MCF 10A (cell line): ENCODE results near the gene EVA1B. TPM values are rescaled to one million over a fixed set of nuclear protein-coding genes. Genes with fewer than 3 reads are reported as not detected.
A peak's percentile ranks its signal among the peaks of the same experiment; 100 is the strongest.

Source experiments
- BruUV-seq: library from RNA; stranded (reverse); fragments of 400-500 nt; replicated peaks from 2 replicates; lab custom pipeline; 2021; lab: Mats Ljungman, UMichigan
- CTCF ChIA-PET: fragments of 300-600 bp; sonication (Branson Sonifier 250); formaldehyde crosslinking; extraction: SDS; loops from one replicate; lab custom pipeline; 2021; ENCODE audit warnings: antibody characterized with exemption, inconsistent platforms; lab: Yijun Ruan, JAX
- POLR2A ChIA-PET: fragments of 300-600, 350-650 bp; sonication (Branson Sonifier 250); formaldehyde crosslinking; extraction: SDS; loops from one replicate; lab custom pipeline; 2020; ENCODE audit warnings: antibody characterized with exemption, inconsistent platforms; lab: Yijun Ruan, JAX
- DNase-seq: peaks from one replicate; pipeline ENCODE4 v3.0.0-alpha.2; 2018; ENCODE audit not compliant: unreplicated experiment
- H3K27ac Mint-ChIP-seq: one replicate; pipeline ENCODE4 v1.8.0; 2022; ENCODE audit warnings: mild to moderate bottlenecking, low read depth, mixed read lengths; ENCODE audit not compliant: unreplicated experiment
- H3K27me3 Mint-ChIP-seq: one replicate; pipeline ENCODE4 v1.8.0; 2022; ENCODE audit warnings: mixed read lengths; ENCODE audit not compliant: insufficient read depth, unreplicated experiment
- H3K36me3 Mint-ChIP-seq: one replicate; pipeline ENCODE4 v1.8.0; 2022; ENCODE audit warnings: mild to moderate bottlenecking, moderate library complexity, mixed read lengths; ENCODE audit not compliant: insufficient read depth, unreplicated experiment
- H3K4me1 Mint-ChIP-seq: one replicate; pipeline ENCODE4 v1.8.0; 2022; ENCODE audit warnings: mixed read lengths; ENCODE audit not compliant: insufficient read depth, unreplicated experiment
- H3K4me3 Mint-ChIP-seq: one replicate; pipeline ENCODE4 v1.8.0; 2022; ENCODE audit warnings: mild to moderate bottlenecking, moderate library complexity, mixed read lengths; ENCODE audit not compliant: unreplicated experiment
- H3K9me3 Mint-ChIP-seq: one replicate; pipeline ENCODE4 v1.8.0; 2022; ENCODE audit warnings: mixed read lengths; ENCODE audit not compliant: unreplicated experiment
- intact Hi-C: fragments of 100-400 bp; cut with micrococcal nuclease; formaldehyde crosslinking; loops from 2 replicates; pipeline ENCODE4 v1.14.1; 2022
- total RNA-seq: library from RNA; stranded (reverse); gene quantifications from 2 replicates; pipeline ENCODE4 v1.2.3, GENCODE V29; 2022
- TF ChIP-seq, protein P1 (sequence below): fragments of 200-600 bp; IDR thresholded peaks from one replicate; pipeline ENCODE4 v1.8.0; 2022; ENCODE audit warnings: antibody characterized with exemption, mild to moderate bottlenecking; ENCODE audit not compliant: unreplicated experiment

The EVA1B gene
- total RNA-seq, 1 experiment from 2014 or later, result 4.8 TPM

DNA sequence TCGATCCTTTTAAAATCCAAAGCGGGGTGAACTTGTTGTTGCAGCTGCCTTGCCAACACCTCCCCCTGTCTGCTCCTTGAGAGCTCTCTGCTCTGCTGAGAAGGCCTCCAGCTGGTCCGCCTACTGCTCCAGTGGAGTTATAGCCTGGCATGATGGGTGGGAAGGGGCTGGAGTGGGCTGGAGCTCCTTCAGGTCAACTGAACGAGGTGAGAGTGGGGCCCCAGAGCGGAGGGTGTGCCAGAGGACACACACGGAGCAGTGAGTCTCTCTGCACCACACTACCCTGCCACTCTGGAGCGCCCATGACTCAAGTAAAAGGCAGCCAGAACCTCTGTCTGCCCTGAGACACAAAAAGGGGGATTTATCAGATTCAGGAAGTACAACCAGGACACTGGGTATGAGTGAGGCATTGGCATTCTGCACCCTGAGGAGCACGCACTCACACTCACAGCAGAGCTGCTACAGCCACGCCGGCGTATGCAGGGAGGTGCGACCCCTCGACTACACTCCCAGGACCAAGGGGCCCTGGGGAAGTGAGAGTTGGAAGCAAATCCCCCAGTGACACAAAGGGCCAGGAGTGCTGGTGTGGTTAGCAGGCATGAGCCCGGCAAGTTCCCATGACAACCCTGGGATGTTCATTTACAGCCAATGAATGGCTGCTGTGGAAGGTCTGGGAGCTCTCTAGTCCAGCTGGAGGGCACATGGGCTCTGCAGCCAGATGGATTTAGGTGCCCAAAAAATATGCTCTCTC lies 28.0 kb upstream of the EVA1B start:
- TF ChIP-seq, protein P1, sequence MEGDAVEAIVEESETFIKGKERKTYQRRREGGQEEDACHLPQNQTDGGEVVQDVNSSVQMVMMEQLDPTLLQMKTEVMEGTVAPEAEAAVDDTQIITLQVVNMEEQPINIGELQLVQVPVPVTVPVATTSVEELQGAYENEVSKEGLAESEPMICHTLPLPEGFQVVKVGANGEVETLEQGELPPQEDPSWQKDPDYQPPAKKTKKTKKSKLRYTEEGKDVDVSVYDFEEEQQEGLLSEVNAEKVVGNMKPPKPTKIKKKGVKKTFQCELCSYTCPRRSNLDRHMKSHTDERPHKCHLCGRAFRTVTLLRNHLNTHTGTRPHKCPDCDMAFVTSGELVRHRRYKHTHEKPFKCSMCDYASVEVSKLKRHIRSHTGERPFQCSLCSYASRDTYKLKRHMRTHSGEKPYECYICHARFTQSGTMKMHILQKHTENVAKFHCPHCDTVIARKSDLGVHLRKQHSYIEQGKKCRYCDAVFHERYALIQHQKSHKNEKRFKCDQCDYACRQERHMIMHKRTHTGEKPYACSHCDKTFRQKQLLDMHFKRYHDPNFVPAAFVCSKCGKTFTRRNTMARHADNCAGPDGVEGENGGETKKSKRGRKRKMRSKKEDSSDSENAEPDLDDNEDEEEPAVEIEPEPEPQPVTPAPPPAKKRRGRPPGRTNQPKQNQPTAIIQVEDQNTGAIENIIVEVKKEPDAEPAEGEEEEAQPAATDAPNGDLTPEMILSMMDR, result no peak
- peak; percentile 65 for DNase-seq
- ChIA-PET POLR2A (interaction anchor here (0.6 to 3.9 kb wide), 12 partner anchors 9 to 583 kb away, joined by 3 to 48 read pairs (median 4); partner anchors contain the start of genes LSM10, SH3D21, STK40 and TRAPPC3), CTCF (interaction anchor here (0.7 to 6.0 kb wide), 11 partner anchors 8 to 71 kb away, joined by 3 to 97 read pairs (median 7); no protein-coding TSS in a partner anchor)
- Mint-ChIP-seq H3K4me3 (peak overlapping the region; percentile 15), H3K4me1 (peaks cover 39% of the 10 kb centered on the region), H3K27me3 (no peaks in the 10 kb centered on the region), H3K9me3 (no peaks in the 10 kb centered on the region), H3K36me3 (peaks cover 30% of the 10 kb centered on the region), H3K27ac (peak overlapping the region; percentile 82)
- intact Hi-C loops, result loop anchor here (2.0 kb wide), 1 partner anchor 69 kb away; no protein-coding TSS in a partner anchor
- BruUV-seq, result no TSS peak

DNA sequence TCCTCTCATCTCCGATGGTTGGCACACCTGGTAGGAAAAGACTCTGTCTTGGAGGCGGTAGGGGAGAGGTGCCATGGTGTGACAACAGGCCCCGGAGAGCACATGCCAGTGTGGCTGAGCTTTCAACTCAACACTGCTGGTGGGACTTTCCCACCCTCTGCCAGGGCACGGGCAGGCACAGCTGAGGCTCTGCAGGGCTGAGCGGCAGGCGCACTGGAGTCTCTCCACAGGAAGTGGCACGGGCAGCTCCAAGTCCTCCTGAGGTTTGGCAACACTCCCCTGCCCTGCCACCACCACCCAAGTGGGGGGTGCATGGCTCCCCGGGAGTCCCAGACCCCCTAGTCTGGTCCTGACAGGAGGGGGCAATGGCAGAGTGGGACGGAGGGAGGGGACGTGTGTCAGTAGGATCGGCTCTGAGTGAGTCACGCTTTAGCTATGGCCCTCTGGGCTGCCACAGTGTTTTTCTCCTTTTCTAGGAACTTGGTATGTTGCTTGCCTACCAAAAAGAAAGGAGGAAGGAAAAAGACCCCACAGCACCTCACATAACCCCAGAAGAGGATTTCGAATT lies 27.3 kb upstream of the EVA1B start:
- peak overlapping the region; percentile 82 for H3K27ac Mint-ChIP-seq
- peak overlapping the region; percentile 15 for H3K4me3 Mint-ChIP-seq
- no TSS peak for BruUV-seq
- no peaks in the 10 kb centered on the region for H3K27me3 Mint-ChIP-seq
- ChIA-PET CTCF (interaction anchor here (0.6 to 6.0 kb wide), 13 partner anchors 8 to 248 kb away, joined by 3 to 97 read pairs (median 7); no protein-coding TSS in a partner anchor), POLR2A (interaction anchor here (0.7 to 3.9 kb wide), 14 partner anchors 9 to 201 kb away, joined by 3 to 48 read pairs (median 4); partner anchors contain the start of genes LSM10, SH3D21, STK40 and THRAP3)
- H3K36me3 Mint-ChIP-seq, result peaks cover 33% of the 10 kb centered on the region
- peaks cover 39% of the 10 kb centered on the region for H3K4me1 Mint-ChIP-seq
- H3K9me3 Mint-ChIP-seq, result no peaks in the 10 kb centered on the region
- TF ChIP-seq, protein P1, result no peak
- intact Hi-C loops, result loop anchor here (2.0 kb wide), 1 partner anchor 70 kb away; no protein-coding TSS in a partner anchor
- DNase-seq, result peak; percentile 77

DNA sequence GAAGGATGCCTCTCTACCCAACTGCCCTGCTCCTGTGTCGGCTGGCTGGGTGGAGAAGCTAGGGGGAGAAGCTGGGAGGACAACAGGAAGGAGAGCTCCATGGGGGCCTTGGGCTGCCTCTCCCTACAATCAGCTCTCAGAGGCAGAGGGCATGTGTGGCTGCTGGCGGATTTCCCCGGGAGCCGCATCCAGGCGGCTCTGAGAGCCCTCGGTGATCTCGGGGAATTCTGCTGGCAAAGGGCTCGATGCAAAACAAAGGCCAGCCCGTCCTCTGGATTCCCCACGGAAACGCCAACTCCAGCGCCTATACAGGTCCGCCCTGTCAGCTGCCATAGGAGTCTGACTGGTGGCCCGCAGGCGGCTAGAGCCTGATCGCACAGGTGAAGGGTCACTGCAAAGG lies 26.4 kb upstream of the EVA1B start:
- DNase-seq, result no peak

More for the DNA sequence above, 26.4 kb upstream of the EVA1B start:
- TF ChIP-seq, protein P1, result no peak
- Mint-ChIP-seq H3K27me3 (no peaks in the 10 kb centered on the region), H3K36me3 (peaks cover 35% of the 10 kb centered on the region), H3K27ac (peak overlapping the region; percentile 82), H3K4me3 (no peak overlapping the region), H3K4me1 (peaks cover 39% of the 10 kb centered on the region), H3K9me3 (no peaks in the 10 kb centered on the region)
- intact Hi-C loops, result loop anchor here (2.0 kb wide), 1 partner anchor 71 kb away; no protein-coding TSS in a partner anchor
- POLR2A ChIA-PET, result interaction anchor here (0.9 to 3.9 kb wide), 9 partner anchors 10 to 200 kb away, joined by 3 to 48 read pairs (median 5); partner anchors contain the start of genes LSM10, SH3D21, STK40 and THRAP3
- CTCF ChIA-PET, result interaction anchor here (0.6 to 6.0 kb wide), 11 partner anchors 10 to 199 kb away, joined by 3 to 97 read pairs (median 7); no protein-coding TSS in a partner anchor
- no TSS peak for BruUV-seq
